Gastroesophageal sphincter (tissue), 4 donors: ENCODE results near the gene DTX1. TPM values are rescaled to one million over a fixed set of nuclear protein-coding genes. Genes with fewer than 3 reads are reported as not detected.

Experiments
- ATAC-seq: fragments of 150-250 bp; one replicate; pipeline ENCODE4 v1.9.1; 2016; ENCODE audit warnings: mild to moderate bottlenecking, moderate library complexity
- H3K27ac ChIP-seq, 4 donors: fragments of 200-600 bp; sonication (generic) in 3 of 4; 1 replicate in 3 of 4; 2 replicates in 1 of 4; pipeline ENCODE4 v1.5.1; 2016 to 2019
- H3K27me3 ChIP-seq: fragments of 200-600 bp; sonication (generic); one replicate; pipeline ENCODE4 v1.5.1; 2019
- H3K36me3 ChIP-seq, 2 donors: fragments of 200-600 bp; sonication (generic); one replicate each; pipeline ENCODE4 v1.5.1; 2019; ENCODE audit warnings: control low read depth in 1 of 2
- H3K4me1 ChIP-seq, 3 donors: fragments of 200-600 bp; sonication (generic); 1 replicate in 2 of 3; 2 replicates in 1 of 3; pipeline ENCODE4 v1.5.1; 2016 to 2019; ENCODE audit warnings: control low read depth in 2 of 3
- H3K4me3 ChIP-seq, 2 donors: fragments of 200-600 bp; sonication (generic); one replicate each; pipeline ENCODE4 v1.5.1; 2019; ENCODE audit warnings: mild to moderate bottlenecking in 1 of 2, moderate library complexity in 1 of 2
- H3K9me3 ChIP-seq, 3 donors: fragments of 200-600 bp; sonication (generic); one replicate each; pipeline ENCODE4 v1.5.1; 2017 to 2019; ENCODE audit warnings: control low read depth in 2 of 3
- EP300 ChIP-seq: sonication (generic); formaldehyde crosslinking; IDR thresholded peaks from one replicate; pipeline ENCODE4 v1.6.1; 2017; ENCODE audit warnings: antibody characterized with exemption, mild to moderate bottlenecking
- POLR2A ChIP-seq, 2 donors: fragments of 450-650 bp; IDR thresholded peaks; one replicate each; pipeline ENCODE4 v1.6.1; 2017; ENCODE audit warnings: antibody characterized with exemption in 2 of 2, mild to moderate bottlenecking in 2 of 2, moderate library complexity in 1 of 2
- POLR2AphosphoS5 ChIP-seq: sonication (generic); formaldehyde crosslinking; IDR thresholded peaks from one replicate; pipeline ENCODE4 v1.6.1; 2017; ENCODE audit warnings: antibody characterized with exemption
- WGBS, 2 donors: methylation state at CpG; one replicate each; pipeline ENCODE4 v1.1.5; 2018; ENCODE audit warnings: low coverage in 1 of 2; 5-methylcytosine and 5-hydroxymethylcytosine counted together
- total RNA-seq, 4 donors: library from RNA; depleted of rRNA; stranded (reverse); fragments of >200 nt; gene quantifications; one replicate each; pipeline ENCODE4 v1.1.0, GENCODE V29; 2016
- TF ChIP-seq, protein P1 (sequence below), 4 experiments: fragments of 200-600 bp in 2 of 4; fragments of 450-650 bp in 2 of 4; sonication (generic) in 1 of 4; IDR thresholded peaks; one replicate each; pipeline ENCODE4 v1.5.1; 2017 to 2019; ENCODE audit warnings: antibody characterized with exemption in 4 of 4, mild to moderate bottlenecking in 2 of 4, moderate library complexity in 2 of 4

Gene DTX1
- total RNA-seq, 4 donors from 2014 or later = 2.3 to 9.5 (median 5.3) TPM

- Histone ChIP-seq H3K4me1 (peaks cover 0 to 4% (median 0%) of the 10 kb centered on the region in 3 donors), H3K36me3 (no peaks in the 10 kb centered on the region), H3K9me3 (no peaks in the 10 kb centered on the region), H3K27me3 (peaks cover 88% of the 10 kb centered on the region), H3K27ac (no peak overlapping the region), H3K4me3 (no peak overlapping the region)
- ATAC-seq = no peak
- WGBS, 2 donors = 95% methylated on average over 2 of the region's 3 CpGs; no CpG with 5 or more reads in 1 of the 2 donors
- TF ChIP-seq, protein P1, sequence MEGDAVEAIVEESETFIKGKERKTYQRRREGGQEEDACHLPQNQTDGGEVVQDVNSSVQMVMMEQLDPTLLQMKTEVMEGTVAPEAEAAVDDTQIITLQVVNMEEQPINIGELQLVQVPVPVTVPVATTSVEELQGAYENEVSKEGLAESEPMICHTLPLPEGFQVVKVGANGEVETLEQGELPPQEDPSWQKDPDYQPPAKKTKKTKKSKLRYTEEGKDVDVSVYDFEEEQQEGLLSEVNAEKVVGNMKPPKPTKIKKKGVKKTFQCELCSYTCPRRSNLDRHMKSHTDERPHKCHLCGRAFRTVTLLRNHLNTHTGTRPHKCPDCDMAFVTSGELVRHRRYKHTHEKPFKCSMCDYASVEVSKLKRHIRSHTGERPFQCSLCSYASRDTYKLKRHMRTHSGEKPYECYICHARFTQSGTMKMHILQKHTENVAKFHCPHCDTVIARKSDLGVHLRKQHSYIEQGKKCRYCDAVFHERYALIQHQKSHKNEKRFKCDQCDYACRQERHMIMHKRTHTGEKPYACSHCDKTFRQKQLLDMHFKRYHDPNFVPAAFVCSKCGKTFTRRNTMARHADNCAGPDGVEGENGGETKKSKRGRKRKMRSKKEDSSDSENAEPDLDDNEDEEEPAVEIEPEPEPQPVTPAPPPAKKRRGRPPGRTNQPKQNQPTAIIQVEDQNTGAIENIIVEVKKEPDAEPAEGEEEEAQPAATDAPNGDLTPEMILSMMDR (IDR thresholded peaks at IDR 0.05) = no peak
- TF ChIP-seq POLR2AphosphoS5 = no peak
- no peak for TF ChIP-seq EP300
- no peak for TF ChIP-seq POLR2A (IDR thresholded peaks at IDR 0.05)
Observed at GRCh38 chr12:113088037-113088436, 31.5 kb downstream of the DTX1 start.

DNA sequence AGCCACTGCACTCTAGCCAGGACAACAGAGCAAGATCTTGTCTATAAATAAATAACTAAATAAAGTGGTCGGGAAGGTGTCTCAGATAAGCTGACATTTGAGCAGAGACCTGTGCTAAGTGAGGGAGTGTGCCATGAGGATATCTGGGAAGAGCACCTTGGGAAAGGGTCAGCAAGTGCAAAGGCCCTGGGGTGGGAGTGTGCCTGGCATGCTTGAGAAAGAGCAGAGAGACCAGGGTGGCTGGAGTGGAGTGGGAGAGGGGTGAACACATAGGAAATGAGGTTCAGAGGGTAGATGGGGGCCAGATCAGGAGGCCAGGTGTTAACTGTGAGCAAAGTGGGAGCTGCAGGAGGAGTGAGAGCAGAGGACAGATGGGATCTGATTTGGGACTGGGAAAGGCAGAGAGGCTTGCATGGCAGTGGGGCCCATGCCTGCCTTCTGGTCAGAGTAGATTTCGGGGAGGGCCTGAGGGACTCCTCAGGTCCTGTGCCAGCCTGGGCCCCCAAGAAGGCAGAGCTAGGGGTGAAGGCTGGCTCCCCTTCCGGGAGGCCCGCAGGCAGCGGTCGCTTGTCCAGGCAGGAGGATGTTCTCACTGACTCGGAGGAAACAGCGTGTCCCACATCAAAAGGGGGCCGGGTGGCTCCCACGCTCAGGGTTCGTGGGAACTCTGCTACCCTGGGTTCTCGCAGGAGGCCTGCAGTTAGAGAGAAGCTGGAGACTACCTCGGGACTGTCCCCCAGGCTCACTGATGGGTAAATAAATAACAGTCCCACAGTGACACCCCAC lies 32.6 kb downstream of the DTX1 start:
- 74 to 78% methylated on average over 1 to 8 of the region's 13 CpGs for WGBS, 2 donors
- H3K4me3 ChIP-seq = no peak overlapping the region
- TF ChIP-seq, protein P1 (IDR thresholded peaks at IDR 0.05) = no peak
- TF ChIP-seq POLR2A (IDR thresholded peaks at IDR 0.05) = no peak
- no peak for TF ChIP-seq EP300
- TF ChIP-seq POLR2AphosphoS5 = no peak
- H3K4me1 ChIP-seq = peaks cover 0 to 7% (median 0%) of the 10 kb centered on the region in 3 donors
- H3K27me3 ChIP-seq = peaks cover 88% of the 10 kb centered on the region
- no peak overlapping the region for H3K27ac ChIP-seq
- H3K9me3 ChIP-seq = no peaks in the 10 kb centered on the region
- H3K36me3 ChIP-seq = no peaks in the 10 kb centered on the region
- no peak for ATAC-seq

DNA sequence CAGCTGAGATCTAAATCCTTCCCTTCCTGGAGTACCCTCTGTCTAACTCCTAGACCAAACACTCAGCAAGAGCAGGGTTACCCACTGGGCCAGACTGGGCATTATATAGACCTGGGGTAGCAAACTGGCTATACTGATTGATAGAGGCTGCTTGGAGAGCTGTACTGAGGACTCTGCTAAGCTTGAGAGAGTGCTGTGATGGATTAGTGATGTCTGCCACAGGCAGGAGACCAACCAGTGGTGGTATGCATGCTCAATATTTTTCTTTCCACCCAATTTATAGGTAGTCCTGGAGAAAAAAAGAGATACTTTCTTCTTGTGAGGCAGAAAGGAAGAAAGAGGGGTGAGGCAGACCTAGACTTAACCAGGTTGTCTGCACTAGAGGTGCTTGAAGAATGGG lies 33.3 kb downstream of the DTX1 start:
- no peaks in the 10 kb centered on the region for H3K36me3 ChIP-seq
- H3K27ac ChIP-seq = no peak overlapping the region
- ATAC-seq = no peak
- TF ChIP-seq POLR2A (IDR thresholded peaks at IDR 0.05) = no peak
- no peak overlapping the region for H3K4me3 ChIP-seq
- H3K4me1 ChIP-seq = peaks cover 0 to 7% (median 0%) of the 10 kb centered on the region in 3 donors
- peaks cover 91% of the 10 kb centered on the region for H3K27me3 ChIP-seq
- no peaks in the 10 kb centered on the region for H3K9me3 ChIP-seq

- TF ChIP-seq POLR2AphosphoS5 = no peak
- TF ChIP-seq, protein P1 (IDR thresholded peaks at IDR 0.05) = no peak
- TF ChIP-seq EP300 = no peak
- no peak for TF ChIP-seq POLR2A (IDR thresholded peaks at IDR 0.05)
- H3K27ac ChIP-seq = no peak overlapping the region
- peaks cover 90% of the 10 kb centered on the region for H3K27me3 ChIP-seq
- H3K4me1 ChIP-seq = peaks cover 0 to 7% (median 0%) of the 10 kb centered on the region in 3 donors
- 64% methylated on average over 8 to 11 of the region's 21 CpGs for WGBS, 2 donors
- H3K9me3 ChIP-seq = no peaks in the 10 kb centered on the region
- no peak overlapping the region for H3K4me3 ChIP-seq
- no peak for ATAC-seq
- no peaks in the 10 kb centered on the region for H3K36me3 ChIP-seq
Observed at GRCh38 chr12:113090740-113091139, 34.2 kb downstream of the DTX1 start.

- no peak for TF ChIP-seq EP300
- no peak for TF ChIP-seq POLR2A (IDR thresholded peaks at IDR 0.05)
- TF ChIP-seq, protein P1 (IDR thresholded peaks at IDR 0.05) = no peak
- TF ChIP-seq POLR2AphosphoS5 = no peak
- 22% methylated on average over 1 of the region's 3 CpGs; no CpG with 5 or more reads in 1 of the 2 donors for WGBS, 2 donors
- H3K27me3 ChIP-seq = peaks cover 82% of the 10 kb centered on the region
Observed at GRCh38 chr12:113091506-113091905, 35.0 kb downstream of the DTX1 start.

More at GRCh38 chr12:113091506-113091905, 35.0 kb downstream of the DTX1 start:
- no peak for ATAC-seq
- H3K36me3 ChIP-seq = no peaks in the 10 kb centered on the region
- no peak overlapping the region for H3K27ac ChIP-seq
- H3K4me1 ChIP-seq = peaks cover 0 to 7% (median 0%) of the 10 kb centered on the region in 3 donors
- no peak overlapping the region for H3K4me3 ChIP-seq
- no peaks in the 10 kb centered on the region for H3K9me3 ChIP-seq
